Hepatocyte (in vitro differentiated cells): ENCODE measurements around the gene PRRC2C.

ENCODE experiments used
- CTCF ChIP-seq: fragments of 200-600 bp; sonication (generic); IDR thresholded peaks from 2 replicates; pipeline ENCODE4 v1.5.1; 2016; ENCODE audit warnings: antibody characterized with exemption, mild to moderate bottlenecking; ENCODE audit not compliant: poor library complexity
- EZH2 ChIP-seq: fragments of 200-600 bp; sonication (generic); IDR thresholded peaks from 2 replicates; pipeline ENCODE4 v1.6.1; 2016; ENCODE audit warnings: antibody characterized with exemption, mild to moderate bottlenecking, borderline replicate concordance
- EZH2phosphoT487 ChIP-seq: fragments of 200-600 bp; sonication (generic); IDR thresholded peaks from one replicate; pipeline ENCODE4 v1.6.1; 2018; ENCODE audit warnings: antibody characterized with exemption, mild to moderate bottlenecking, low read depth, moderate library complexity; ENCODE audit not compliant: unreplicated experiment, severe bottlenecking

- no peak for TF ChIP-seq CTCF
- TF ChIP-seq EZH2phosphoT487, result no peak
- TF ChIP-seq EZH2, result no peak
These were observed 64.7 kb downstream of the PRRC2C start for GRCh38 chr1:171550050-171550449.
